22Rv1 (cell line): ENCODE data around the gene RAB7A.
"Not testable (repeated sequence)": the region's sequence is repeated elsewhere in the genome, so short reads cannot be mapped to it uniquely, and the experiment has no call there.

ENCODE experiments used
- H3K27ac ChIP-seq: fragments of 450-650 bp; 2 replicates; pipeline ENCODE4 v1.5.1; 2017
- CTCF ChIP-seq: fragments of 450-650 bp; IDR thresholded peaks from 2 replicates; pipeline ENCODE4 v1.5.1; 2017; ENCODE audit warnings: mild to moderate bottlenecking
- ZFX ChIP-seq: fragments of 450-650 bp; IDR thresholded peaks from 2 replicates; pipeline ENCODE4 v1.6.1; 2017; ENCODE audit warnings: antibody characterized with exemption, borderline replicate concordance

RAB7A gene

GRCh38 chr3:128763967-128764366 lies 38.0 kb downstream of the RAB7A start:
- TF ChIP-seq CTCF (no peak), ZFX (no peak)
- H3K27ac ChIP-seq: no peak overlapping the region

- no peak for TF ChIP-seq ZFX
- TF ChIP-seq CTCF: no peak
- H3K27ac ChIP-seq: no peak overlapping the region
Observed at GRCh38 chr3:128764863-128765262, 38.9 kb downstream of the RAB7A start.

GRCh38 chr3:128767094-128767750 lies 41.2 kb downstream of the RAB7A start:
- TF ChIP-seq ZFX (no peak), CTCF (no peak)
- H3K27ac ChIP-seq: no peak overlapping the region

GRCh38 chr3:128768471-128768870 lies 42.5 kb downstream of the RAB7A start:
- H3K27ac ChIP-seq: no peak overlapping the region
- no peak for TF ChIP-seq CTCF
- no peak for TF ChIP-seq ZFX

GRCh38 chr3:128770387-128770786 lies 44.4 kb downstream of the RAB7A start:
- TF ChIP-seq CTCF (no peak), ZFX (no peak)

GRCh38 chr3:128773189-128773588 lies 47.2 kb downstream of the RAB7A start:
- not testable (repeated sequence) for H3K27ac ChIP-seq

More at GRCh38 chr3:128770387-128770786, 44.4 kb downstream of the RAB7A start:
- no peak overlapping the region for H3K27ac ChIP-seq

- H3K27ac ChIP-seq: not testable (repeated sequence)
Observed at GRCh38 chr3:128773592-128773991, 47.6 kb downstream of the RAB7A start.

- no peak overlapping the region for H3K27ac ChIP-seq
- TF ChIP-seq CTCF: no peak
- no peak for TF ChIP-seq ZFX
Observed at GRCh38 chr3:128775241-128775640, 49.3 kb downstream of the RAB7A start.
